ENCODE results near the gene FUT2. TPM values are rescaled to one million over a fixed set of nuclear protein-coding genes. Genes with fewer than 3 reads are reported as not detected.
A peak's percentile ranks its signal among the peaks of the same experiment; 100 is the strongest.

FUT2 gene
- total RNA-seq, 2 experiments from 2014 or later, result not detected

- no peak for ATAC-seq
- POLR2A ChIA-PET, result no interaction called here
These were observed 12.7 kb downstream of the FUT2 start for GRCh38 chr19:48708471-48708870.

GRCh38 chr19:48711106-48711662 is 15.4 kb downstream of the FUT2 start:
- Mint-ChIP-seq H3K27ac (no peak overlapping the region), H3K4me3 (no peak overlapping the region), H3K36me3 (ENCODE audit: low read depth) (no peaks in the 10 kb centered on the region), H3K4me1 (ENCODE audit: low read depth) (peaks cover 8% of the 10 kb centered on the region), H3K9me3 (peaks cover 4% of the 10 kb centered on the region), H3K27me3 (no peaks in the 10 kb centered on the region)
- ATAC-seq (no peak), DNase-seq (no peak)
- TF ChIP-seq CTCF (IDR thresholded peaks at IDR 0.05), result no peak
- intact Hi-C loops (cut with micrococcal nuclease), result no loop called here
- POLR2A ChIA-PET, result no interaction called here
- CTCF ChIA-PET, result interaction anchor here (0.8 kb wide), 1 partner anchor 35 kb away, joined by 3 read pairs; no protein-coding TSS in a partner anchor

More at GRCh38 chr19:48708471-48708870, 12.7 kb downstream of the FUT2 start:
- Mint-ChIP-seq H3K4me1 (ENCODE audit: low read depth) (no peaks in the 10 kb centered on the region), H3K27ac (no peak overlapping the region), H3K27me3 (no peaks in the 10 kb centered on the region), H3K4me3 (no peak overlapping the region), H3K9me3 (peaks cover 4% of the 10 kb centered on the region), H3K36me3 (ENCODE audit: low read depth) (peaks cover 5% of the 10 kb centered on the region)
- CTCF ChIA-PET, result no interaction called here
- no peak for DNase-seq
- no peak for TF ChIP-seq CTCF (IDR thresholded peaks at IDR 0.05)
- intact Hi-C loops (cut with micrococcal nuclease), result no loop called here

GRCh38 chr19:48713041-48713863 is 17.5 kb downstream of the FUT2 start:
- CTCF ChIA-PET, result interaction anchor here (0.6 to 1.9 kb wide), 10 partner anchors 16 to 129 kb away, joined by 3 to 8 read pairs (median 4); partner anchors contain the start of gene CA11
- Mint-ChIP-seq H3K27me3 (no peaks in the 10 kb centered on the region), H3K27ac (peak overlapping the region; percentile 20), H3K9me3 (peaks cover 4% of the 10 kb centered on the region), H3K4me1 (ENCODE audit: low read depth) (peaks cover 8% of the 10 kb centered on the region), H3K4me3 (peak overlapping the region; percentile 84), H3K36me3 (ENCODE audit: low read depth) (no peaks in the 10 kb centered on the region)
- ATAC-seq (no peak), DNase-seq (no peak)
- no peak for TF ChIP-seq CTCF (IDR thresholded peaks at IDR 0.05)
- POLR2A ChIA-PET, result interaction anchor here (1.0 to 1.3 kb wide), 5 partner anchors 12 to 97 kb away, joined by 3 to 5 read pairs (median 4); partner anchors contain the start of gene BCAT2
- intact Hi-C loops (cut with micrococcal nuclease), result no loop called here

- DNase-seq (peak; percentile 99), ATAC-seq (peak; percentile 92)
- H3K4me3 Mint-ChIP-seq, result peak overlapping the region; percentile 84
- peaks cover 8% of the 10 kb centered on the region for H3K4me1 Mint-ChIP-seq (ENCODE audit: low read depth)
- H3K27me3 Mint-ChIP-seq, result no peaks in the 10 kb centered on the region
- POLR2A ChIA-PET, result interaction anchor here (0.7 to 1.3 kb wide), 6 partner anchors 11 to 834 kb away, joined by 3 to 5 read pairs (median 4); partner anchors contain the start of gene BCAT2
- H3K36me3 Mint-ChIP-seq (ENCODE audit: low read depth), result no peaks in the 10 kb centered on the region
- no peak for TF ChIP-seq CTCF (IDR thresholded peaks at IDR 0.05)
- CTCF ChIA-PET, result interaction anchor here (0.9 to 1.7 kb wide), 7 partner anchors 10 to 74 kb away, joined by 3 to 8 read pairs (median 3); no protein-coding TSS in a partner anchor
- intact Hi-C loops (cut with micrococcal nuclease), result no loop called here
- peak overlapping the region; percentile 87 for H3K27ac Mint-ChIP-seq
- H3K9me3 Mint-ChIP-seq, result peaks cover 4% of the 10 kb centered on the region
These were observed 18.3 kb downstream of the FUT2 start for GRCh38 chr19:48713864-48714755.
